ENCODE measurements around the gene RPF1. TPM values are rescaled to one million over a fixed set of nuclear protein-coding genes. Genes with fewer than 3 reads are reported as not detected.

Gene RPF1
- polyA plus RNA-seq, 1 donor, result 35.5 TPM

DNA sequence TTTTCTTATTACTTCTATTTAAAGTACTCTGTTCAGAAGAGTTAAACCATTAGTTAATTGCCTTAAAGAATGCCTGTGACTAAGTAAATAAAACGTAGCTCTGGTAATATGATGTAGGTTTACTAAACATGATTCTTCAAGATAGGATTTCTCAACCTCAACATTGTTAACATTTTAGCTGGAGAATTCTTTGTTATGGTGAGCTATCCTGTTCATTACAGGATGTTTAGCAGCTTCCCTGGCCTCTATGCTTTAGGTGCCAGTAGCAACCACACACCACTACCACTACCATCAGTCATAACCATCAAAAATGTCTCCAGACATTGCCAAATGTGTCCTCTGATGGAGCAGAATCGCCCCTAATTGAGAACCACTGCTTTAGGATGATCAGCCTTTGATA is 10.7 kb downstream of the RPF1 start:
- Histone ChIP-seq H3K27me3 (ENCODE audit: control insufficient read depth, insufficient read depth, low read length) (no peaks in the 10 kb centered on the region), H3K4me1 (ENCODE audit: control insufficient read depth, insufficient read depth, low read length) (no peaks in the 10 kb centered on the region), H3K9me3 (ENCODE audit: control insufficient read depth, low read depth, low read length) (no peaks in the 10 kb centered on the region), H3K36me3 (ENCODE audit: control insufficient read depth, insufficient read depth, low read length) (peaks cover 46% of the 10 kb centered on the region), H3K27ac (ENCODE audit: low read length) (no peak overlapping the region), H3K4me3 (ENCODE audit: low read length) (no peak overlapping the region)
- WGBS (ENCODE audit: insufficient coverage, low lambda C conversion rate), result no CpG with 5 or more reads among the region's 2 CpGs
- no peak for DNase-seq

- Histone ChIP-seq H3K36me3 (ENCODE audit: control insufficient read depth, insufficient read depth, low read length) (peaks cover 54% of the 10 kb centered on the region), H3K4me3 (ENCODE audit: low read length) (no peak overlapping the region), H3K27ac (ENCODE audit: low read length) (no peak overlapping the region), H3K4me1 (ENCODE audit: control insufficient read depth, insufficient read depth, low read length) (no peaks in the 10 kb centered on the region), H3K9me3 (ENCODE audit: control insufficient read depth, low read depth, low read length) (no peaks in the 10 kb centered on the region), H3K27me3 (ENCODE audit: control insufficient read depth, insufficient read depth, low read length) (no peaks in the 10 kb centered on the region)
- DNase-seq, result no peak
- no CpG with 5 or more reads among the region's 1 CpG for WGBS (ENCODE audit: insufficient coverage, low lambda C conversion rate)
These were observed 13.7 kb downstream of the RPF1 start for GRCh38 chr1:84492726-84493125.

- Histone ChIP-seq H3K27ac (ENCODE audit: low read length) (no peak overlapping the region), H3K27me3 (ENCODE audit: control insufficient read depth, insufficient read depth, low read length) (no peaks in the 10 kb centered on the region), H3K36me3 (ENCODE audit: control insufficient read depth, insufficient read depth, low read length) (peaks cover 57% of the 10 kb centered on the region), H3K9me3 (ENCODE audit: control insufficient read depth, low read depth, low read length) (no peaks in the 10 kb centered on the region), H3K4me3 (ENCODE audit: low read length) (no peak overlapping the region), H3K4me1 (ENCODE audit: control insufficient read depth, insufficient read depth, low read length) (no peaks in the 10 kb centered on the region)
- no CpG with 5 or more reads among the region's 1 CpG for WGBS (ENCODE audit: insufficient coverage, low lambda C conversion rate)
- no peak for DNase-seq
These were observed 14.7 kb downstream of the RPF1 start for GRCh38 chr1:84493747-84494146.

DNA sequence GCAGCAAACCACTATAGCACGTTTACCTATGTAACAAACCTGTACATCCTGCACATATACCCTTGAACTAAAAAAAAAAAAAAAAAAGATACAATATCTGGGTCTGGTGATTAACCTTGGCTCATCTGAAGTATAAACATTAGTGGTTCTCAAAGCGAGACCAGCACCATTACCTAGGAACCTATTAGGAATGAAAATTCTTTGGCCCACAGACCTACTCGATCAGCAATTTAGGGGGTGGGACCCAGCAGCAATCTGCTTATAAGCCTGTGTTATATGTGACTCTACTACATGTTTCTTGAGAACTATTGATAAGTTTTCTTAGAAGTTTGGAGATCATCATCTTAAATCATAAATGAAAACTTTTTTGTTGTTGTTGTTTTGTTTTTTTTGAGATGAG is 17.4 kb downstream of the RPF1 start:
- Histone ChIP-seq H3K4me1 (ENCODE audit: control insufficient read depth, insufficient read depth, low read length) (no peaks in the 10 kb centered on the region), H3K4me3 (ENCODE audit: low read length) (no peak overlapping the region), H3K9me3 (ENCODE audit: control insufficient read depth, low read depth, low read length) (no peaks in the 10 kb centered on the region), H3K36me3 (ENCODE audit: control insufficient read depth, insufficient read depth, low read length) (peaks cover 48% of the 10 kb centered on the region), H3K27ac (ENCODE audit: low read length) (no peak overlapping the region), H3K27me3 (ENCODE audit: control insufficient read depth, insufficient read depth, low read length) (no peaks in the 10 kb centered on the region)
- WGBS (ENCODE audit: insufficient coverage, low lambda C conversion rate), result 80% methylated on average over 1 of the region's 3 CpGs
- DNase-seq, result no peak

- Histone ChIP-seq H3K27ac (ENCODE audit: low read length) (no peak overlapping the region), H3K27me3 (ENCODE audit: control insufficient read depth, insufficient read depth, low read length) (no peaks in the 10 kb centered on the region), H3K4me3 (ENCODE audit: low read length) (no peak overlapping the region), H3K36me3 (ENCODE audit: control insufficient read depth, insufficient read depth, low read length) (peaks cover 39% of the 10 kb centered on the region), H3K9me3 (ENCODE audit: control insufficient read depth, low read depth, low read length) (no peaks in the 10 kb centered on the region), H3K4me1 (ENCODE audit: control insufficient read depth, insufficient read depth, low read length) (no peaks in the 10 kb centered on the region)
- no CpG with 5 or more reads among the region's 2 CpGs for WGBS (ENCODE audit: insufficient coverage, low lambda C conversion rate)
- DNase-seq, result no peak
These were observed 18.7 kb downstream of the RPF1 start for GRCh38 chr1:84497631-84498275.

DNA sequence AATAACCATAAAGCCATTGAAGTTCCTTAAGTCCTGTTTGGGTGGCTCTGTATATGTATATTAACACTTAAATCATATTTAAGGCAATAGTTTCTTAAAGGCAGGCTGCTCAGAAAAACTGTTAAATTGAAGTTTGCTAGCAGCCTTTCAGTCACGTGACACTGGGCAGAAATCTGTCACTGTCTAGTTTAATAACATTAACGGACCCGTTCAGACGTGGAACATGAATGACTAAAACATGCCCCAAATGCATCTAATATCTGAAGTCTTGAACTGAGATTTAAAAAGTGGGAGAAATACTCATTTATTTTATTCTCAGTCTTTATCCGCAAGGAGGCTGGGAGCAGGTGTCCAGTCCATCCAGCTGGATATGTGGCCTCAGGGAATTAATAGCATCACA is 23.9 kb downstream of the RPF1 start:
- Histone ChIP-seq H3K27ac (ENCODE audit: low read length) (no peak overlapping the region), H3K4me1 (ENCODE audit: control insufficient read depth, insufficient read depth, low read length) (no peaks in the 10 kb centered on the region), H3K4me3 (ENCODE audit: low read length) (no peak overlapping the region), H3K9me3 (ENCODE audit: control insufficient read depth, low read depth, low read length) (no peaks in the 10 kb centered on the region), H3K27me3 (ENCODE audit: control insufficient read depth, insufficient read depth, low read length) (no peaks in the 10 kb centered on the region), H3K36me3 (ENCODE audit: control insufficient read depth, insufficient read depth, low read length) (peaks cover 12% of the 10 kb centered on the region)
- WGBS (ENCODE audit: insufficient coverage, low lambda C conversion rate), result no CpG with 5 or more reads among the region's 5 CpGs
- no peak for DNase-seq

GRCh38 chr1:84504580-84505492 is 25.8 kb downstream of the RPF1 start:
- peak in 1 of 2 donors; percentile 39 for DNase-seq
- H3K27ac ChIP-seq (ENCODE audit: low read length), result peak overlapping the region; percentile 95
- no peaks in the 10 kb centered on the region for H3K4me1 ChIP-seq (ENCODE audit: control insufficient read depth, insufficient read depth, low read length)
- no peaks in the 10 kb centered on the region for H3K27me3 ChIP-seq (ENCODE audit: control insufficient read depth, insufficient read depth, low read length)
- peaks cover 4% of the 10 kb centered on the region for H3K9me3 ChIP-seq (ENCODE audit: control insufficient read depth, low read depth, low read length)
- 44% methylated on average over 3 of the region's 17 CpGs for WGBS (ENCODE audit: insufficient coverage, low lambda C conversion rate)
- H3K36me3 ChIP-seq (ENCODE audit: control insufficient read depth, insufficient read depth, low read length), result peaks cover 5% of the 10 kb centered on the region
- peak overlapping the region; percentile 84 for H3K4me3 ChIP-seq (ENCODE audit: low read length)

DNA sequence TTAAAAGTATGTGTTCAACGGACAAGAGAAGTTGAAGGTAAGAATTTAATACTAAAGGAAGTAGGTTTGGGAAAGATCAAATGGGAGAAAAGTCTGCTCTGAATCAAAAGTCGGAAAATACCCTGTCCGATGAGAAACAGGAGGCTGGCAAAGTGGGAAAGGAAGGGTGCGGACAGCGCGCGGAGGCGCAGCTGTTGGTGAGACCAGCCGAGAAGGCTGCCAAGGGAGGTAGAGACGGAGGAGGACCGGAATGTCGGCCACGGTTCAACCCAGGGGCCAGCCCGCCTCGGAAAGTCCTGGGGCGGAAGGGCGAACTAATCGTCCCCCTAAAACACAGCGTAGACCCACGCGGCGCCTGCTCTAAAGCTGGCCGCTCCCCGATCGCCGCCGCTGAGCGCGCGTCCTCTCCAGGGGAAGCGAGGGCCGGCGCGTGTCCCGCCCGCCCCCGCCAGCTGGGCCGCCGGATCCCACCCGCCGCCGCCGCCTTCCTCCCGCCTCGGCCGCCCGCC is 26.5 kb downstream of the RPF1 start:
- Histone ChIP-seq H3K4me1 (ENCODE audit: control insufficient read depth, insufficient read depth, low read length) (no peaks in the 10 kb centered on the region), H3K4me3 (ENCODE audit: low read length) (peak overlapping the region; percentile 84), H3K27ac (ENCODE audit: low read length) (peak overlapping the region; percentile 95), H3K36me3 (ENCODE audit: control insufficient read depth, insufficient read depth, low read length) (peaks cover 2% of the 10 kb centered on the region), H3K9me3 (ENCODE audit: control insufficient read depth, low read depth, low read length) (peaks cover 4% of the 10 kb centered on the region), H3K27me3 (ENCODE audit: control insufficient read depth, insufficient read depth, low read length) (no peaks in the 10 kb centered on the region)
- no CpG with 5 or more reads among the region's 47 CpGs for WGBS (ENCODE audit: insufficient coverage, low lambda C conversion rate)
- peak; percentile 26 to 74 for DNase-seq

DNA sequence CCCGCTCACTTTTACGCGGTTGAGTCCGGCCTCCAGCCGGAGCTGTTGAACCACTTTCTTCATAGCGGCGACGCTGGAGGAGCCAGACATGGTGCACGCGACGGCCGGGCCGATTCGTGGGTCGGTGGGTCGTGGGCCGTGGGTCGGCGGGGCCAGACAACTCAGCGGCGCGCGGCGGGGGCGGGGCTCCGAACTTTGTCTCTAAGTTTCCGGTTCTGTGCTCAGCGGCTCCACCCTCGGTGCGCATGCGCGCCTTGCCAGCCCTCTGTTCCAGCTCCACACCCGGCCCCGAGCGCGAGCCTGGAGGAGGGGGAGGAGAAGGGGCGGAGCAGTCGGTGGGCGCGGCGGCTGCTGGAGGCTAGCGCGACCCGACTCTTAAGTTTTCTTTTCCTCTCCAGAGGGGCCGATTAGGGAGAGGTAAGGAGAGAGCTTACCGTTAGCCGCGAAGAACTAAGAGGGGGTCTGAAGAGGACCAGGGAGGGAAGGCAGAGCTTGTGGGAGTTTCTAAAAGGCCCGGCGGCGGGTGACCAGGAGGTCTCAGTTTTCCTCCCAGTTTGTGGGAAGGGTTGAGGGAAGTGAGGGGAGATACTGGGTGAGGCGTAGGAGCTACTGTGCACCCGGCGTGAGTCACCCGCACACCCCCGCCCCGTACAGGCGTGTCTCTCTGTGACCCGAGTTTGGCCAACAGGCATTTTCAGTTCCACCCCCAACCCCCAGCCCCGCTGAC is 27.1 kb downstream of the RPF1 start, which contains the start of the genes GNG5 and SPATA1:
Gene GNG5, minus strand, starts transcription at position 580 of the 727 bp plus-strand sequence. Its CDS starts 490 bp downstream, at position 90.
Gene SPATA1, plus strand, starts transcription at position 385 of the 727 bp plus-strand sequence. CDS start 9,974 bp downstream, outside the sequence.
- Histone ChIP-seq H3K27ac (ENCODE audit: low read length) (peak within 1 kb of the TSS; percentile 95), H3K4me1 (ENCODE audit: control insufficient read depth, insufficient read depth, low read length) (no peaks in the 10 kb centered on the region), H3K27me3 (ENCODE audit: control insufficient read depth, insufficient read depth, low read length) (no peaks in the 10 kb centered on the region), H3K36me3 (ENCODE audit: control insufficient read depth, insufficient read depth, low read length) (peaks cover 2% of the 10 kb centered on the region), H3K9me3 (ENCODE audit: control insufficient read depth, low read depth, low read length) (peaks cover 4% of the 10 kb centered on the region), H3K4me3 (ENCODE audit: low read length) (peak within 1 kb of the TSS; percentile 84)
- DNase-seq, result peak; percentile 98 to 99
- no CpG with 5 or more reads among the region's 60 CpGs for WGBS (ENCODE audit: insufficient coverage, low lambda C conversion rate)

All from large intestine (tissue), 3 donors.